Prostate gland (tissue), 2 donors: ENCODE data around the gene MRPS18A.

Experiments used
- CTCF ChIP-seq, 4 experiments: fragments of 200-600 bp in 2 of 4; fragments of 450-650 bp in 2 of 4; sonication (generic) in 2 of 4; IDR thresholded peaks; 1 replicate in 3 of 4; 2 replicates in 1 of 4; pipeline ENCODE4 v1.5.1; 2016 to 2019; ENCODE audit warnings: antibody characterized with exemption in 4 of 4, mild to moderate bottlenecking in 2 of 4, moderate library complexity in 2 of 4
- POLR2A ChIP-seq: fragments of 450-650 bp; IDR thresholded peaks from one replicate; pipeline ENCODE4 v1.6.1; 2016; ENCODE audit warnings: antibody characterized with exemption, mild to moderate bottlenecking

DNA sequence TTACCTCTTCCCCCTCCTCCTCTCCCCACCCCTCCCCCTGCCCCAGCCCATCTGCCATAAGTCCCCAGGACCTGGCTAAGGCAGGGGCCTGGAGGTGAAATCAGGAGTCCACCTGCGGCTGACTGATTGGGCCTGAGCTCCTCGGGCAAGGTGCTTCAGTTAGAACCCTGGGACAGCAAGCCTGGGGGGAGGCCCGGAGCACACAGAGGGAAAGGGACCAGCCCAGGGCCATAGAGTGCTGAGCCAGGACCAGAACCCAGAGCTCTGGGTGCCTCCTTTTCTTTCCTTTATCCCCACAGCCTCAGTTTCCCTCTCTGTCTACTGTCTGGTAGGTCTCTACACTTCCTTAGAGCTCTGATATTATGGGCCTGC, 46.7 kb upstream of the MRPS18A start:
- no peak for TF ChIP-seq CTCF (IDR thresholded peaks at IDR 0.05)
- TF ChIP-seq POLR2A, result no peak
